Hepatocyte (in vitro differentiated cells): ENCODE data around the gene SLC38A5. TPM values are rescaled to one million over a fixed set of nuclear protein-coding genes. Genes with fewer than 3 reads are reported as not detected.

Experiments used
- DNase-seq: peaks from one replicate; pipeline ENCODE4 v3.0.0-alpha.2; 2016; ENCODE audit warnings: low spot score
- H2AFZ ChIP-seq: fragments of 200-600 bp; sonication (generic); 2 replicates; pipeline ENCODE4 v1.6.0; 2016; ENCODE audit warnings: antibody characterized with exemption, mild to moderate bottlenecking
- H3K27ac ChIP-seq: fragments of 200-600 bp; sonication (generic); 2 replicates; pipeline ENCODE4 v1.5.1; 2016; ENCODE audit warnings: mild to moderate bottlenecking
- H3K27me3 ChIP-seq: fragments of 200-600 bp; sonication (generic); 2 replicates; pipeline ENCODE4 v1.6.1; 2016
- H3K36me3 ChIP-seq: fragments of 200-600 bp; sonication (generic); replicated peaks from 2 replicates; pipeline ENCODE4 v1.5.1; 2016; ENCODE audit warnings: low read depth; ENCODE audit not compliant: insufficient read depth
- H3K4me1 ChIP-seq: fragments of 200-600 bp; sonication (generic); 2 replicates; pipeline ENCODE4 v1.5.1; 2016; ENCODE audit warnings: mild to moderate bottlenecking, moderate library complexity; ENCODE audit not compliant: insufficient read depth
- H3K4me2 ChIP-seq: fragments of 200-600 bp; sonication (generic); 2 replicates; pipeline ENCODE4 v1.6.0; 2016
- H3K4me3 ChIP-seq: fragments of 200-600 bp; sonication (generic); 2 replicates; pipeline ENCODE4 v1.5.1; 2016; ENCODE audit warnings: mild to moderate bottlenecking
- H3K79me2 ChIP-seq: fragments of 200-600 bp; sonication (generic); 2 replicates; pipeline ENCODE4 v1.6.0; 2017; ENCODE audit warnings: mild to moderate bottlenecking
- H3K9me2 ChIP-seq: fragments of 200-600 bp; sonication (generic); replicated peaks from 2 replicates; pipeline ENCODE4 v1.6.0; 2017; ENCODE audit warnings: mild to moderate bottlenecking; ENCODE audit not compliant: insufficient read depth
- H3K9me3 ChIP-seq: fragments of 200-600 bp; sonication (generic); 2 replicates; pipeline ENCODE4 v1.5.1; 2016; ENCODE audit warnings: low read depth, mild to moderate bottlenecking
- H4K20me1 ChIP-seq: fragments of 200-600 bp; sonication (generic); 2 replicates; pipeline ENCODE4 v1.6.0; 2016; ENCODE audit warnings: mild to moderate bottlenecking; ENCODE audit not compliant: insufficient read depth, poor library complexity, severe bottlenecking
- EZH2 ChIP-seq: fragments of 200-600 bp; sonication (generic); IDR thresholded peaks from 2 replicates; pipeline ENCODE4 v1.6.1; 2016; ENCODE audit warnings: antibody characterized with exemption, mild to moderate bottlenecking, borderline replicate concordance
- EZH2phosphoT487 ChIP-seq: fragments of 200-600 bp; sonication (generic); IDR thresholded peaks from one replicate; pipeline ENCODE4 v1.6.1; 2018; ENCODE audit warnings: antibody characterized with exemption, mild to moderate bottlenecking, low read depth, moderate library complexity; ENCODE audit not compliant: unreplicated experiment, severe bottlenecking
- WGBS: methylation state at CpG from one replicate; pipeline ENCODE4 v1.1.6; 2016; ENCODE audit warnings: low lambda C conversion rate; ENCODE audit errors: missing lambda C conversion rate; 5-methylcytosine and 5-hydroxymethylcytosine counted together
- polyA plus RNA-seq: library from polyadenylated mRNA; unstranded; fragments of >200 nt; fragmentation: Nextera tagmentation; extraction: Ambion mirVana; gene quantifications from 2 replicates; pipeline ENCODE4 v1.2.1, GENCODE V29; 2016
- total RNA-seq: library from RNA; depleted of rRNA; stranded (reverse); fragments of >200 nt; gene quantifications from 2 replicates; pipeline ENCODE4 v1.2.3, GENCODE V29; 2014
- TF ChIP-seq, protein P1 (sequence below): fragments of 200-600 bp; sonication (generic); IDR thresholded peaks from 2 replicates; pipeline ENCODE4 v1.5.1; 2016; ENCODE audit warnings: antibody characterized with exemption, mild to moderate bottlenecking; ENCODE audit not compliant: poor library complexity

SLC38A5 gene
- total and polyA plus RNA-seq, 2 experiments from 2014 or later: 14.5 to 17.8 TPM

DNA sequence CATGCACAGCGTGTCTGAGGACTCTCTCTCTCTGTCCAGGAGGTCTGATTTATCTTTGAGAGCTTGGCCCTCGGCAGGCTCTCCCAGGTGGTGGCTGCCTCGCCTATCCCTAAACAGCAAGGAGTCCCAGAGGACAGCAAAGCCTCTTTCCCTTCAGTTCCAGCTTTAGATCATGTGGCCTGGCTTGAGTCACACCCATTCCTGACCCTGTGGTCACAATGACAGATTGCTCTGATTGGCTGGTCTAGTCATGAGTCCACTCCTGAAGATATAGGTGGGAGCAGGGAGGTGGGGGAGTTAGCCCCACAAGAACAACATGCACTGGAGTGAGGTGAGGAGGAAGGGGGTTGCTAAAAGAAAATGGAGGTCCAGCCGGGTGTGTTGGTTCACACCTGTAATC lies 26.6 kb upstream of the SLC38A5 start:
- Histone ChIP-seq H3K9me3 (no peaks in the 10 kb centered on the region), H3K4me1 (no peaks in the 10 kb centered on the region), H2AFZ (no peak overlapping the region), H3K9me2 (no peaks in the 10 kb centered on the region), H3K36me3 (no peaks in the 10 kb centered on the region), H3K27ac (no peak overlapping the region), H3K79me2 (no peaks in the 10 kb centered on the region), H3K4me2 (no peak overlapping the region), H4K20me1 (no peaks in the 10 kb centered on the region), H3K27me3 (no peaks in the 10 kb centered on the region), H3K4me3 (no peak overlapping the region)
- DNase-seq: no peak
- WGBS: 78% methylated on average over 4 of the region's 4 CpGs
- TF ChIP-seq, protein P1, sequence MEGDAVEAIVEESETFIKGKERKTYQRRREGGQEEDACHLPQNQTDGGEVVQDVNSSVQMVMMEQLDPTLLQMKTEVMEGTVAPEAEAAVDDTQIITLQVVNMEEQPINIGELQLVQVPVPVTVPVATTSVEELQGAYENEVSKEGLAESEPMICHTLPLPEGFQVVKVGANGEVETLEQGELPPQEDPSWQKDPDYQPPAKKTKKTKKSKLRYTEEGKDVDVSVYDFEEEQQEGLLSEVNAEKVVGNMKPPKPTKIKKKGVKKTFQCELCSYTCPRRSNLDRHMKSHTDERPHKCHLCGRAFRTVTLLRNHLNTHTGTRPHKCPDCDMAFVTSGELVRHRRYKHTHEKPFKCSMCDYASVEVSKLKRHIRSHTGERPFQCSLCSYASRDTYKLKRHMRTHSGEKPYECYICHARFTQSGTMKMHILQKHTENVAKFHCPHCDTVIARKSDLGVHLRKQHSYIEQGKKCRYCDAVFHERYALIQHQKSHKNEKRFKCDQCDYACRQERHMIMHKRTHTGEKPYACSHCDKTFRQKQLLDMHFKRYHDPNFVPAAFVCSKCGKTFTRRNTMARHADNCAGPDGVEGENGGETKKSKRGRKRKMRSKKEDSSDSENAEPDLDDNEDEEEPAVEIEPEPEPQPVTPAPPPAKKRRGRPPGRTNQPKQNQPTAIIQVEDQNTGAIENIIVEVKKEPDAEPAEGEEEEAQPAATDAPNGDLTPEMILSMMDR: no peak
- no peak for TF ChIP-seq EZH2
- TF ChIP-seq EZH2phosphoT487: no peak

DNA sequence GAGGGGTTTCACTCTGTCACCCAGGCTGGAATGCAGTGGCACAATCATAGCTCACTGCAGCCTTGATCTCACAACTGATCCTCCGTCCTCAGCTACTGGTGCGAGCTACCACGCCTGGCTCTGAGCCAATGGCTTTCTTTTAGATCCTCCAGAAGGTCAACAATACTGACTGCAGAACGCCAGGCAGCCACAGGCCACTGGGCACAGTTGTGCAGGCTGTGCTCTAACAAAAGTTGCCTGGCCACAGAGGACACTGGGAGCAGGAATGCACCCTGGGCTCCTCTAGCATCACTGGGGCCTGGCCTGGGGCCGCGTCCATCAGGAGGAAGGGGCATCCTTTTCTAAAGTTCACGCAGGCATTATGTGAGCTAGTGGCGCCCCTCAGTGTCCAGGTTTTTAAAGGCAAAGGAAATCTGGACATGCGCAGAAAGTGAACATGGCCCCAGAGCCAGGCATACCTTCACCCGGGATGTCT lies 23.9 kb upstream of the SLC38A5 start:
- Histone ChIP-seq H3K27me3 (no peaks in the 10 kb centered on the region), H3K27ac (no peak overlapping the region), H2AFZ (no peak overlapping the region), H3K36me3 (no peaks in the 10 kb centered on the region), H3K4me2 (no peak overlapping the region), H3K4me1 (no peaks in the 10 kb centered on the region), H3K9me2 (no peaks in the 10 kb centered on the region), H3K79me2 (no peaks in the 10 kb centered on the region), H3K4me3 (no peak overlapping the region), H4K20me1 (no peaks in the 10 kb centered on the region), H3K9me3 (no peaks in the 10 kb centered on the region)
- WGBS: 58% methylated on average over 10 of the region's 10 CpGs
- DNase-seq: peak; percentile 52
- TF ChIP-seq, protein P1: peak; percentile 41
- no peak for TF ChIP-seq EZH2

DNA sequence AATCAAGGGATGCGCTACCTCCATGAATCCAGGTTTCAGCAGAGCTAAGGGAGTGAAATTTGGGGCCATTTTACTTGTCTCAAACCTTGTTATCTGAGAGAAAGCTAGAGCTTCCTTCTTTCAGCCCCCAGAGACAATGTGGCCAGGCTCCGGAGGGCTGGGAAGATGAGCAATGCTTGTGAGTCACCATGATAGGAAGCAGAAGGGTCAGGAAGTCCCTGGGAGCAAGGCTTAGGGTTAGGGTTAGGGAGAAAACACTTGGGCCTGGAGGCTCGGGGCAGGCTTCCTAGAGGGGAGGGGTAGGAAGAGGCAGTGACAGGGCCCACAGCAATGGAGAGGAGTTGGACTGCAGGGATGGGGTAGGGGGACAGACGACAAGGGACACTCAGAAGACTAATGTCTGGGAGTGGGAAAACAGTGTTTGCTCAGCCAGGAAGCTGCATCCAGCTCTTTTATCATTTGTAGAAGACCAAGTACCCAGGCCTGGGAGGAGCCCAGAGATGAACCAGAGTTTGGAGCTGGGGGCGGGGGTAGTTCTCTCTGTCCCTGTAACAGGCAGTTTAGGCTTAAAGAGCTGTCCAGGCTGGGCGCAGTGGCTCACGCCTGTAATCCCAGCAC lies 22.3 kb upstream of the SLC38A5 start:
- WGBS: 76% methylated on average over 7 of the region's 7 CpGs
- Histone ChIP-seq H3K27me3 (no peaks in the 10 kb centered on the region), H2AFZ (no peak overlapping the region), H3K79me2 (no peaks in the 10 kb centered on the region), H3K4me3 (no peak overlapping the region), H4K20me1 (no peaks in the 10 kb centered on the region), H3K4me2 (no peak overlapping the region), H3K4me1 (no peaks in the 10 kb centered on the region), H3K36me3 (no peaks in the 10 kb centered on the region), H3K27ac (no peak overlapping the region), H3K9me2 (no peaks in the 10 kb centered on the region), H3K9me3 (no peaks in the 10 kb centered on the region)
- DNase-seq: no peak
- no peak for TF ChIP-seq EZH2
- TF ChIP-seq, protein P1: no peak
- TF ChIP-seq EZH2phosphoT487: no peak

DNA sequence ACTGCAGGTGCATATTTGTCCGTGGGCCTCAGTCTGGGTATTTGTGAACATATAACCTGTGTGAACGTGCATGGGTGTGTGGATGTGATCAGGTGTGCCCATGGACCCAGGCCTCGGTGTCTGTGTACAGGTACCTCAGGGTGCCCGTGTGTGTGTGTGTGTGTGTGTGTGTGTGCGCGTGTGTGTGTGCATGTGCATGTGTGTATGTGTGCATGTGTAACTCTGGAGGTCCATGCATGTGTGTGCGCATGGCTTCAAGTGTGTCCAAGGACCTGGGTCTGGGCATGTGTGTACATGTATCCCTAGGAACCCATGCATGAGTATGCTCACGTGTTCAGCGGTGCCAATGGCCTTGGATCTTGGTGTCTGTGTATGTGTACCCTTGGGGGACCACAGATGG lies 21.7 kb upstream of the SLC38A5 start:
- H3K9me3 ChIP-seq: no peaks in the 10 kb centered on the region
- WGBS: 92% methylated on average over 9 of the region's 9 CpGs
- no peaks in the 10 kb centered on the region for H4K20me1 ChIP-seq
- H3K36me3 ChIP-seq: no peaks in the 10 kb centered on the region
- no peak for DNase-seq
- no peak overlapping the region for H3K4me2 ChIP-seq
- H2AFZ ChIP-seq: no peak overlapping the region
- no peaks in the 10 kb centered on the region for H3K4me1 ChIP-seq
- no peaks in the 10 kb centered on the region for H3K9me2 ChIP-seq
- TF ChIP-seq EZH2phosphoT487: no peak
- TF ChIP-seq EZH2: no peak
- TF ChIP-seq, protein P1: no peak
- H3K79me2 ChIP-seq: no peaks in the 10 kb centered on the region
- no peak overlapping the region for H3K4me3 ChIP-seq
- no peak overlapping the region for H3K27ac ChIP-seq
- H3K27me3 ChIP-seq: no peaks in the 10 kb centered on the region
